Superior temporal gyrus (tissue), 1 donor: ENCODE measurements around the gene MDFIC.
"Not testable (repeated sequence)": the region's sequence is repeated elsewhere in the genome, so short reads cannot be mapped to it uniquely, and the experiment has no call there.

Source experiments
- DNase-seq: peaks from one replicate; pipeline ENCODE4 v3.0.0-alpha.2; 2016; ENCODE audit errors: extremely low spot score

MDFIC gene

GRCh38 chr7:114922026-114922651 lies at the start of gene MDFIC:
Gene MDFIC, plus strand, starts transcription at chr7:114922094. Its CDS starts 940 bp downstream, at chr7:114923034.
- DNase-seq: no peak

DNA sequence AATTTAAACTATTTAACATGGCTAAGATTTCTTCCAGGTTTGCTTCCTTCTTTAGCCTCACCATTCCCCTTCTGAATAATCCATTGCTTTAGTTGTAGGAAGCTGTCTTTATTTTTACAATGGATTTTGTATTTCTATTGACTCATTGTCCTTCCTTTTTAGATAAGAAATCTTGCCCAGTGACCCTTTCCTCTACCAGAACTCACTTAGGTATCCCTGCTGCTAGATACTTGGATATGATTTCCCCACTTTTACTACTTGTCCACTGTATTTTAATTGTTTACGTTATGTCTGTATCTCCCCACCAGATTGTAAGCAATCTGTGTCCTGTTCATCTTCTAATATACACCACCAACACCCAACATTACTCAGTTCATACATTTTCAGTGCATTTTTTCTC lies 47.7 kb upstream of the MDFIC start:
- DNase-seq: no peak

DNA sequence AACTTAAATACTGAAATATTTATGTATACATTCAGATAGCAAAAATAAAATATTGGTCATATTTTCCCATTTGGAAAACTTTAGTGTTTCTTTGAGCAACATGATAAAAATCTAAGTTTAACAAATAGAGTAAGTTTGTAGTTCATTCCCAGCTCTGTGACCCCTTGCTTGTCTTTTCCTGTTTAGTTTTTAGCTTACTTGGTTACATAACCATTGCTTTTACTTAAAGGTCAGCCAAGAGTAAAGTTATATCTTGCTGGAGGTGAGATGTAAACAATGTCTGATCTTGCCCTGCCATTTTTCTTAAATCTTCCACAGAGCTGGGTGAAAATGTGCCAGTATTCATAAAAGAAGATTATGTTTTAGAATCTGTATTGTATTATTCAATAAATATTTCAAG lies 46.7 kb upstream of the MDFIC start:
- DNase-seq: no peak

GRCh38 chr7:114879554-114879953 lies 42.3 kb upstream of the MDFIC start:
- DNase-seq: no peak

DNA sequence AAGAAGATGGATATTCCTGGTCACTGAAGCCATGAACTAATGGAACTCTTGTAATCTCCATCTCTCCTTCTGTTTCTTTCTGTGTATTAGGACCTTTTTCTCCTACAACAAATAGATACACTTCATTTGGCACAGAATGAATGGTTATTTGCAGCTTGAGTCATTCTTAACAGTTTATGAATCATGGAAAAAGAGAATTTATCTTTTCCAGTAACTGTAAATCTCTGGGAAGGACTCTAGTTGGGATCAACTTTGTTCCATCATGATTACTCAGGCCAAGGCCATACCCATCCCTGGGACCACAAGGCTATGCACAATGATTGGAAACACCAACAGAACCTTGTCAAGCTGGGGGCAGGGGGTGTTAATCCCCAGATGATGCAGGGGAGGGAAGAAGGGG lies 36.1 kb upstream of the MDFIC start:
- DNase-seq: no peak

GRCh38 chr7:114886241-114886640 lies 35.7 kb upstream of the MDFIC start:
- DNase-seq: no peak

GRCh38 chr7:114889116-114889515 lies 32.8 kb upstream of the MDFIC start:
- not testable (repeated sequence) for DNase-seq

GRCh38 chr7:114889646-114890285 lies 32.1 kb upstream of the MDFIC start:
- no peak for DNase-seq

DNA sequence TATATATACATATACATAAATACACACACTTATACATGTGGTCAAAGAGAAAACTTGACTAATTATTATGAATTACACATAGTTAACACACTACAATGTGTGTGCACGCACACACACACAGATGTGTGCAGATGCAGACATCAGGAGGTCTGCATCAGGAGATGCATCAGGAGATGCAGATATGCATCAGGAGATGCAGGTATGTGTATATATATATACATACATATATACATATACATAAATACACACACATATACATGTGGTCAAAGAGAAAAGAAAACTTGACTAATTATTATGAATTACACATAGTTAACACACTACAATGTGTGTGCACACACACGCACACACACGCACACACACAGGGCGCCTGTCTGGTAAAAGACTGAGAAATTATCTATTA lies 31.3 kb upstream of the MDFIC start:
- DNase-seq: no peak

DNA sequence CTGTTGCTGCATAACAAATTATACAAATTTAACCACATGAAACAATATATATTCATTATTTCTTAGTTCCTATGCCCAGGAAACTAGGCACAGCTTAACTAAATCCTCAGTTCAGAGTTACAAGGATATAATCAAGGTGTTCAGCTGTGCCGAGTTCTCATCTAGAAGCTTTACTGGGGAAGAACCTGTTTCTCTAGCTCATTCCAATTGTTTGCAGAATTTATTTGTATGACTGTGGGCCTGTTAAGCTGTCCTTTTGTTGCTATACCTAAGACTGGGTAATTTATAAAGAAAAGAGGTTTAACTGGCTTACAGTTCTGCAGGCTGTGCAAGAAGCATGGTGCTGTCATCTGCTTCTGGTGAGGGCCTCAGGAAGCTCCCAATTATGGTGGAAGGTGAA lies 21.8 kb upstream of the MDFIC start:
- no peak for DNase-seq

DNA sequence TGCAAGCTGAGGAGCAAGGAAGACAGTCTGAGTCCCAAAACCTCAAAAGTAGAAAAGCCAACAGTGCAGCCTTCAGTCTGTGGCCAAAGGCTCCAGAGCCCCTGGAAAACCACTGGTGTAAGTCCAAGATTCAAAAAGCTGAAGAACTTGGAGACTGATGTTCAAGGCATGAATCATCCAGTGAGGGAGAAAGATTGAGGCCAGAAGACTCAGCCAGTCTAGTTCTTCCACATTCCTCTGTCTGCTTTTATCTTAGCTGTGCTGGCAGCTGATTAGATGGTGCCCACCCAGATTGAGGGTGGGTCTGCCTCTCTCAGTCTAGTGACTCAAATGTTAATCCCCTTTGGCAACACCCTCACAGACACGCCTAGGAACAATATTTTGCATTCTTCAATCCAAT lies 20.1 kb upstream of the MDFIC start:
- no peak for DNase-seq

- no peak for DNase-seq
Measured at GRCh38 chr7:114903131-114903530, 18.8 kb upstream of the MDFIC start.

DNA sequence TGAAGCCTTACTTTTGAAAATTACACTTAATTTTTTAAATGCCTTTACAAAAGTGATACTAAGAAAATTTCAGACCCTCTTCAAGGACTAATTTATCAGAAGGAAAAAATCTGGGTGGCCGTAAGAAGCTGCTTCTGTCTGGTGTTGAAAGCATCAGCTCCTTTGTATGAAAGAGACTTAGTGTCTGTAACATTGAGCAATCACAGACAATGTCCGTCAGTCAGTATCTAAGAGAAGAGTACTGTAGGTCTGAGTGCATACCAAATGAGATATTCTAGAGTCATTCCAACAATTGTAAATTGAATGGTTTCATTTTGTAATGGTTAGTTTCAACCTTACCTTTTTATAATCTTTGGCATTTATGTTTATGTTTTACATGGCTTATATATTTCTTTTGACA lies 11.1 kb upstream of the MDFIC start:
- no peak for DNase-seq

DNA sequence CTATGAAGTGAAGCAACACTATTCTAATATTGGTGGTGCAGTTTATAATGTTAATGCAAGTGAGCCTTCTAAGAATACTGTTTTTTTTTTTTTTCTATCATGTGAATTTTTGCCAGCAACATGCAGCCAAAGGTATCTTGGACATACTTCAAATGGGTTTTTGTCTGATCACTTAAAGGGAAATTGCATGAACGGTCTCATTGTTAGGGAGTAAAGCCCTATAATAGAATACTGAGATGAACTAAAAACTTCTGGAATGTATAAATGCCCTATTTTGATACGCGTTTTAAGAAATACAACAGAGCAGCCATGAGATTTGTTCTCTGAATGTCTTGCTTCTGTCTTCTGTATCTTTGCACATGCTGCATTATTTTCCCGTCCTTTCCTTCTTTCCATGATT lies 10.5 kb upstream of the MDFIC start:
- DNase-seq: no peak

DNA sequence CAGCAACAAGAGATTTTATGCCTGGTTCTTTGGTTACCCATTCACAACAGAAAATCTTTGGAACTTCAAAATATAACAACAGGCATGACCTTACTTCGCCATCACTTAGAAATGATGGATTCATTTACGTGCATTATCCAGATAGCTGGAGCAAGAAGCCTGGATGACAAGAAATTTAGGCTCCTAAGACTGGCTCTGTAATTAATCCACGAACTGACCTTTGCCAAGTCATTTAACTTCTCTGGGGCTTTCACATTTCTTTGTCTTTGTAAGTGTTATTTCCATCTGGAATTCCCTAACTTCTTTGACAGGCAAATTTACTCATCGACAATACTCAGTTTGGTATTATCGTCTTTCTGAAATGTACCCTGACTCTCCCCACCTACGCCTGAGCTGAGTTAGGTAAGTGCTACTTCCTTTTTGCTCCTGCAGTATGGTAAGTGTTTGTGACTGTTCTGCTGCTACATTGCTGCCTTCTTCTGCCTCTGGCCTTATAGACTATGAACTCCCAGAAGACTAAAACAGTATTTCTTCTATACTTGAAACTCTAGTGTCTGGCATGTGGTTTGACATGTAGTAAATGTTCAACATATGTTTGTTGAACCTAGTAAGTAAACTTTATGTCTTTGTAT lies 5.5 kb upstream of the MDFIC start:
- no peak for DNase-seq

- no peak for DNase-seq
Measured at GRCh38 chr7:114917211-114917839, 4.6 kb upstream of the MDFIC start.

- no peak for DNase-seq
Measured at GRCh38 chr7:114919587-114919986, 2.3 kb upstream of the MDFIC start.

GRCh38 chr7:114921631-114922025 lies 266 bp upstream of the MDFIC start:
- DNase-seq: no peak

GRCh38 chr7:114922652-114923402 lies 933 bp downstream of the MDFIC start:
- DNase-seq: no peak

DNA sequence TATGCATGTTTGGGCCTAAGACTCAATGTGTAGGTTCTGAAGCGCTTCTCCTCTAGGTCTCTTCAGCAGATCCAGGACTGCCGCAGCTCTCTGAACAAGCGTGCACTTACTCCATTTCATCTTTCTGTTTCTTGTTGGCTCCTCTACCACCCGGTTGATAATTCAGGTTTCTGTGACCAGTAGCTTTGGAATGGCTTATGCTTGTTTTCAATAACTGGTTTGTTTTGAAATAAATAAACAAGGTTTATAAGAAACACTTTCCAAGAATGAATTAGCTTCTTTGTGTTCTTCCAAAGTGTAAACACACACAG lies 1.5 kb downstream of the MDFIC start:
- DNase-seq: no peak

DNA sequence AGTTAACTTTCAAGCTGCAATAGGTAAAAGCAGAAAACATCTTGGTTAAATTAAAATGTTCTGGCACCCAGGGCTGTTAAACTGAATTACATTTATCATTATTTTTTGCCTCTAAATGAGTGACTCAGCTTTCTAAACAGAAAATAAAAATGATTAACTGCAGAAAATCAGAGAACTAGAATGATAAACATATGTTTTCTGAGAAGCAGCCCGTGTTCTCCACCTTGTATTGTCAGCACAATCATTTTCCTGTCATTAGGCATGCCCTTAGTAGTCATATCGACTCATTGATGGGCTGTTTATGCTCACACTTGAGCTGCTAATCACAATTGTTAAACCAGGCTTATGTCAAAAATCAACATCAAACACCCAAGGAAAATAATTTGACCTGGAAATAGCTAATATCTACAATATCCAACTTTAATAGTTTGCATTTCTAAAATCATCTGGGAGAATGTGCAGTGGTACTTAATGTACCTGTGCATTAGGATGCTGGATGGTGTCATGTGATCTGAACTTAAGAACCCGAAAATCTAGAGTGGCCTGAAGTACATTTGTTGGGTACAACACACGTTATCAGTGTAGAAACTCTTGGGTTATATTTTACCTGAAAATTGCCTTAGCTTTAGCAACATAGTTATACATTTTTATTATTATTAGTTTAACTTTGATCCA lies 2.3 kb downstream of the MDFIC start:
- DNase-seq: no peak

DNA sequence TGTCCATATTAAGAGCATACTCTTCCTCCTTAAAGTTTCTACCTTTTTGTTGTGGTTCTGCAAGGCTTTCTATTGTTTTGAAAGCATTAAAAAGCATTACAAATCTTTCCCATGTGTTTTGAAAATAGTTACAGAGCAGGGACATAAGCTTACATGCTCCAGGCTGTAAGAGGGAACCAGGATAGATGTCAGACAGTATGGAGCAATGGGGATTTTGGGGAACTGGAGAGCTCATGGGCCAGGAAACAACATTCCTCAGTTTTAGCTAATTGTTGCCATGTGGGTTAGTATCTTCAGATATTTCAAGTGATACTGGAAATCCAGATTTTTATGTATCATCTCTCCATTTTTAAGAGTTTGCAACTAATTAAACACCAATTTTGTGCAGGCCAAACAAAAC lies 3.5 kb downstream of the MDFIC start:
- DNase-seq: no peak
